Neutrophil (primary cell): ENCODE data around the gene HSPA2.

Source experiments
- H3K27ac ChIP-seq: fragments of 200-600 bp; sonication (generic); 2 replicates; pipeline ENCODE4 v1.5.1; 2016; ENCODE audit warnings: mild to moderate bottlenecking, moderate library complexity
- H3K27me3 ChIP-seq: fragments of 200-600 bp; sonication (generic); 2 replicates; pipeline ENCODE4 v1.6.0; 2016; ENCODE audit warnings: mild to moderate bottlenecking
- H3K36me3 ChIP-seq: fragments of 200-600 bp; sonication (generic); 2 replicates; pipeline ENCODE4 v1.5.1; 2017
- H3K4me1 ChIP-seq, 2 experiments: fragments of 200-600 bp in 1 of 2; sonication (generic) in 1 of 2; 1 replicate in 1 of 2; 2 replicates in 1 of 2; pipeline versions ENCODE4 v1.5.1 to v1.6.1; 2013 to 2016; ENCODE audit warnings: low read depth in 1 of 2, low read length in 1 of 2, mild to moderate bottlenecking in 1 of 2, moderate library complexity in 1 of 2; ENCODE audit not compliant: control insufficient read depth in 1 of 2, insufficient read depth in 1 of 2
- H3K4me3 ChIP-seq, 2 experiments: fragments of 200-600 bp in 1 of 2; sonication (generic) in 1 of 2; 1 replicate in 1 of 2; 2 replicates in 1 of 2; pipeline ENCODE4 v1.5.1; 2013 to 2016; ENCODE audit warnings: low read depth in 1 of 2, low read length in 1 of 2, mild to moderate bottlenecking in 1 of 2, moderate library complexity in 1 of 2
- H3K9me3 ChIP-seq: fragments of 200-600 bp; sonication (generic); 2 replicates; pipeline ENCODE4 v1.5.1; 2016
- TF ChIP-seq, protein P1 (sequence below): fragments of 200-600 bp; sonication (generic); IDR thresholded peaks from 2 replicates; pipeline ENCODE4 v1.5.1; 2016; ENCODE audit warnings: antibody characterized with exemption

The HSPA2 gene

DNA sequence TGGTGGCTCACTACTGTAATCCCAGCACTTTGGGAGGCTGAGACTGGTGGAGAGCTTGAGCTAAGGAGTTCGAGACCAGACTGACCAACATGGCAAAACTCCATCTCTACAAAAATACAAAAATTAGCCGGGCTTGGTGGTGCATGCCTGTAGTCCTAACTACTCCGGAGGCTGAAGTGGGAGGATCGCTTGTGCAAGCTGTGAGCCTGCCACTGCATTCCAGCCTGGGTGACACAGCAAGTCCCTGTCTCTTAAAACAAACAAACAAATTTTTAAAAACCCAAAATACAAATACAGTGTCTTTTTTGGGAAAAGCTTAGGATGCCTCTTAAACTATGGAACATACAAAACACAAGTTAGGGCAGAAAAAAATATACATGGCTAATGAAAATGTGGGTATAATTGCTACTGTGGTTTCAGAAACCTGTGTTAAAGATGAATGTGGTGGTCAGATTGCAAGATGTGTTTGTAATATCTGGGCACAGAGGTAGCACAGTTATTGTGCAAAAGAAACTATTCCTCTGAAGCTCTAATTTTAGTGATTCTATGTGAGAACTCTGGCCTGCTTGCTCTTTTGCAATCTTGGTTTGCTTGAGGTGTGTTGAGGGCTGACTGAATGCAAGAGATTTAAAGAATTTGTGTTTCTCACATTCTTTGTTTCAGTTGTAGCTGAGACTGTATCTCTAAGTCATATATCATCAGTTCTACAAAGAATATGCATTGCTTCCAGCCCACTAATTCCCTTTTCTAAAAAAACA is 3.9 kb upstream of the HSPA2 start:
- peaks cover 8% of the 10 kb centered on the region for H3K9me3 ChIP-seq
- no peak overlapping the region for H3K4me3 ChIP-seq
- H3K27ac ChIP-seq: no peak overlapping the region
- peaks cover 20 to 25% of the 10 kb centered on the region in 2 experiments for H3K4me1 ChIP-seq
- TF ChIP-seq, protein P1, sequence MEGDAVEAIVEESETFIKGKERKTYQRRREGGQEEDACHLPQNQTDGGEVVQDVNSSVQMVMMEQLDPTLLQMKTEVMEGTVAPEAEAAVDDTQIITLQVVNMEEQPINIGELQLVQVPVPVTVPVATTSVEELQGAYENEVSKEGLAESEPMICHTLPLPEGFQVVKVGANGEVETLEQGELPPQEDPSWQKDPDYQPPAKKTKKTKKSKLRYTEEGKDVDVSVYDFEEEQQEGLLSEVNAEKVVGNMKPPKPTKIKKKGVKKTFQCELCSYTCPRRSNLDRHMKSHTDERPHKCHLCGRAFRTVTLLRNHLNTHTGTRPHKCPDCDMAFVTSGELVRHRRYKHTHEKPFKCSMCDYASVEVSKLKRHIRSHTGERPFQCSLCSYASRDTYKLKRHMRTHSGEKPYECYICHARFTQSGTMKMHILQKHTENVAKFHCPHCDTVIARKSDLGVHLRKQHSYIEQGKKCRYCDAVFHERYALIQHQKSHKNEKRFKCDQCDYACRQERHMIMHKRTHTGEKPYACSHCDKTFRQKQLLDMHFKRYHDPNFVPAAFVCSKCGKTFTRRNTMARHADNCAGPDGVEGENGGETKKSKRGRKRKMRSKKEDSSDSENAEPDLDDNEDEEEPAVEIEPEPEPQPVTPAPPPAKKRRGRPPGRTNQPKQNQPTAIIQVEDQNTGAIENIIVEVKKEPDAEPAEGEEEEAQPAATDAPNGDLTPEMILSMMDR: no peak
- peaks cover 44% of the 10 kb centered on the region for H3K27me3 ChIP-seq
- no peaks in the 10 kb centered on the region for H3K36me3 ChIP-seq

DNA sequence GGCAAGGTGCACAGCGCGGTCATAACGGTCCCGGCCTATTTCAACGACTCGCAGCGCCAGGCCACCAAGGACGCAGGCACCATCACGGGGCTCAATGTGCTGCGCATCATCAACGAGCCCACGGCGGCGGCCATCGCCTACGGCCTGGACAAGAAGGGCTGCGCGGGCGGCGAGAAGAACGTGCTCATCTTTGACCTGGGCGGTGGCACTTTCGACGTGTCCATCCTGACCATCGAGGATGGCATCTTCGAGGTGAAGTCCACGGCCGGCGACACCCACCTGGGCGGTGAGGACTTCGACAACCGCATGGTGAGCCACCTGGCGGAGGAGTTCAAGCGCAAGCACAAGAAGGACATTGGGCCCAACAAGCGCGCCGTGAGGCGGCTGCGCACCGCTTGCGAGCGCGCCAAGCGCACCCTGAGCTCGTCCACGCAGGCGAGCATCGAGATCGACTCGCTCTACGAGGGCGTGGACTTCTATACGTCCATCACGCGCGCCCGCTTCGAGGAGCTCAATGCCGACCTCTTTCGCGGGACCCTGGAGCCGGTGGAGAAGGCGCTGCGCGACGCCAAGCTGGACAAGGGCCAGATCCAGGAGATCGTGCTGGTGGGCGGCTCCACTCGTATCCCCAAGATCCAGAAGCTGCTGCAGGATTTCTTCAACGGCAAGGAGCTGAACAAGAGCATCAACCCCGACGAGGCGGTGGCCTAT is 875 bp downstream of the HSPA2 start:
- Histone ChIP-seq H3K9me3 (peaks cover 8% of the 10 kb centered on the region), H3K27me3 (peaks cover 91% of the 10 kb centered on the region), H3K4me3 (peak overlapping the region; percentile 77 to 91), H3K27ac (no peak overlapping the region), H3K4me1 (peaks cover 30 to 35% of the 10 kb centered on the region in 2 experiments), H3K36me3 (no peaks in the 10 kb centered on the region)
- TF ChIP-seq, protein P1: no peak

DNA sequence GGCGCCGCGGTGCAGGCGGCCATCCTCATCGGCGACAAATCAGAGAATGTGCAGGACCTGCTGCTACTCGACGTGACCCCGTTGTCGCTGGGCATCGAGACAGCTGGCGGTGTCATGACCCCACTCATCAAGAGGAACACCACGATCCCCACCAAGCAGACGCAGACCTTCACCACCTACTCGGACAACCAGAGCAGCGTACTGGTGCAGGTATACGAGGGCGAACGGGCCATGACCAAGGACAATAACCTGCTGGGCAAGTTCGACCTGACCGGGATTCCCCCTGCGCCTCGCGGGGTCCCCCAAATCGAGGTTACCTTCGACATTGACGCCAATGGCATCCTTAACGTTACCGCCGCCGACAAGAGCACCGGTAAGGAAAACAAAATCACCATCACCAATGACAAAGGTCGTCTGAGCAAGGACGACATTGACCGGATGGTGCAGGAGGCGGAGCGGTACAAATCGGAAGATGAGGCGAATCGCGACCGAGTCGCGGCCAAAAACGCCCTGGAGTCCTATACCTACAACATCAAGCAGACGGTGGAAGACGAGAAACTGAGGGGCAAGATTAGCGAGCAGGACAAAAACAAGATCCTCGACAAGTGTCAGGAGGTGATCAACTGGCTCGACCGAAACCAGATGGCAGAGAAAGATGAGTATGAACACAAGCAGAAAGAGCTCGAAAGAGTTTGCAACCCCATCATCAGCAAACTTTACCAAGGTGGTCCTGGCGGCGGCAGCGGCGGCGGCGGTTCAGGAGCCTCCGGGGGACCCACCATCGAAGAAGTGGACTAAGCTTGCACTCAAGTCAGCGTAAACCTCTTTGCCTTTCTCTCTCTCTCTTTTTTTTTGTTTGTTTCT is 1.7 kb downstream of the HSPA2 start:
- H3K4me1 ChIP-seq: peaks cover 30 to 35% of the 10 kb centered on the region in 2 experiments
- no peaks in the 10 kb centered on the region for H3K36me3 ChIP-seq
- TF ChIP-seq, protein P1: no peak
- H3K9me3 ChIP-seq: peaks cover 8% of the 10 kb centered on the region
- H3K27ac ChIP-seq: no peak overlapping the region
- peaks cover 99% of the 10 kb centered on the region for H3K27me3 ChIP-seq
- H3K4me3 ChIP-seq: peak overlapping the region; percentile 77 to 91

DNA sequence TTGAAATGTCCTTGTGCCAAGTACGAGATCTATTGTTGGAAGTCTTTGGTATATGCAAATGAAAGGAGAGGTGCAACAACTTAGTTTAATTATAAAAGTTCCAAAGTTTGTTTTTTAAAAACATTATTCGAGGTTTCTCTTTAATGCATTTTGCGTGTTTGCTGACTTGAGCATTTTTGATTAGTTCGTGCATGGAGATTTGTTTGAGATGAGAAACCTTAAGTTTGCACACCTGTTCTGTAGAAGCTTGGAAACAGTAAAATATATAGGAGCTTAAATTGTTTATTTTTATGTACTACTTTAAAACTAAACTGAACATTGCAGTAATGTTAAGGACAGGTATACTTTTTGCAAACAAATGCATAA is 2.3 kb downstream of the HSPA2 start:
- Histone ChIP-seq H3K4me1 (peaks cover 30 to 35% of the 10 kb centered on the region in 2 experiments), H3K36me3 (no peaks in the 10 kb centered on the region), H3K27me3 (peaks cover 100% of the 10 kb centered on the region), H3K9me3 (peaks cover 8% of the 10 kb centered on the region), H3K27ac (no peak overlapping the region), H3K4me3 (no peak overlapping the region)
- TF ChIP-seq, protein P1: no peak

DNA sequence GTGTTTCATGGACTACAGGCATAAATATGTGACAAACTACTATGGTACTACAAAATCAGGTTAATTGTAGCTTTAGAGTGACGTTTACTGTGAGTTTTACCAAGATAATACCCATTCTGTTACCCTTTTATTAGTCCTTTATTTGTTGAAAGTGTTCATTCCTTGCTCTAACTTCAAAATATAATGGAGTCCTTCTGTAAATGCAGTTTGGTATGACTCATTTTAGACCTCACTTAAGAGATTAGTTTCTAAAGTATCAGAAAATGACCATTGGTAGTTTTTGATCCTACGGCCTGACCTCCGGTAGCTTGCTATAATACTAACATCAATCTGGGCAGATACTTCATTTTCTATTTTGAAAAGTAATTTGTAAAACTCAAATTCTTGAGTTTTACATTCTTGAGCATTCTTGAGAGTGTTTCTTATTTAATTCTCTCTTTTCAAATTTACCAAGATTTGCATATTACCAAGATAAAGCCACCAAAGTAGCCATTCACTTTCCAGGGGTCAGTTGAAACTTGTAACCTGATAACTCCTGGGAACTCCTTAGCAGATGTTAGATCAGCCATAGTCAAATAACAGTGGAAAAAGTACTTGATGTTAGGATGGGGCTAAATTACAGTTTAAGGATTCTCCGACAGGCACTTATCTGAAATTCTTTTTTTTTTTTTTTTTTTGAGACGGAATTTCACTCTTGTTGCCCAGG is 4.2 kb downstream of the HSPA2 start:
- peaks cover 100% of the 10 kb centered on the region for H3K27me3 ChIP-seq
- no peak overlapping the region for H3K4me3 ChIP-seq
- peaks cover 8% of the 10 kb centered on the region for H3K9me3 ChIP-seq
- H3K4me1 ChIP-seq: peaks cover 28 to 31% of the 10 kb centered on the region in 2 experiments
- TF ChIP-seq, protein P1: no peak
- no peaks in the 10 kb centered on the region for H3K36me3 ChIP-seq
- H3K27ac ChIP-seq: no peak overlapping the region
